GM12878 (cell line): ENCODE measurements around the gene NRAS. TPM values are rescaled to one million over a fixed set of nuclear protein-coding genes. Genes with fewer than 3 reads are reported as not detected.

Source experiments
- ATAC-seq: fragments of 200-7000 bp; cut with Tn5 transposase; 3 replicates; pipeline ENCODE4 v1.9.1; 2020; ENCODE audit warnings: mild to moderate bottlenecking, moderate library complexity
- BruUV-seq: library from RNA; stranded (reverse); fragments of 400-500 nt; replicated peaks from 2 replicates; lab custom pipeline; 2021; lab: Mats Ljungman, UMichigan
- CTCF ChIA-PET: fragments of 300-600 bp; sonication (Branson Sonifier 250); formaldehyde crosslinking; extraction: SDS; loops from one replicate; lab custom pipeline; 2021; ENCODE audit warnings: inconsistent platforms; lab: Yijun Ruan, JAX
- POLR2A ChIA-PET: fragments of 350-600 bp; formaldehyde crosslinking; extraction: SDS; loops from one replicate; lab custom pipeline; 2021; ENCODE audit warnings: inconsistent platforms; lab: Charles Lee
- RAD21 ChIA-PET: fragments of 300-600 bp; sonication (Branson Sonifier 250); formaldehyde crosslinking; loops from one replicate; lab custom pipeline; 2023; ENCODE audit warnings: antibody characterized with exemption; ENCODE audit not compliant: unreplicated experiment; lab: Charles Lee
- SMC1A ChIA-PET: fragments of 300-600 bp; sonication (Branson Sonifier 250); formaldehyde crosslinking; loops from one replicate; lab custom pipeline; 2023; ENCODE audit not compliant: unreplicated experiment, uncharacterized antibody; lab: Charles Lee
- DNase-seq: peaks from one replicate; pipeline ENCODE4 v3.0.0-alpha.2; 2011; ENCODE audit warnings: low read depth, low spot score
- FAIRE-seq: peaks from 3 replicates; lab custom pipeline; 2011; peaks lifted over from hg19 to GRCh38; lab: Jason Lieb, UNC
- H2AFZ ChIP-seq: 2 replicates; pipeline ENCODE4 v1.6.0; 2011; ENCODE audit warnings: low read depth, low read length, control low read depth; ENCODE audit not compliant: control insufficient read depth
- H3K27ac ChIP-seq: 2 replicates; pipeline ENCODE4 v1.5.1; 2011; ENCODE audit warnings: control low read depth; ENCODE audit not compliant: control insufficient read depth, insufficient read depth
- H3K27me3 ChIP-seq, 2 experiments: replicated peaks in 1 of 2; 2 replicates each; pipeline versions ENCODE4 v1.6.0 to v1.6.1; 2011; ENCODE audit warnings: low read length in 1 of 2; ENCODE audit not compliant: control insufficient read depth in 2 of 2, insufficient read depth in 2 of 2
- H3K36me3 ChIP-seq, 2 experiments: 2 replicates each; pipeline ENCODE4 v1.5.1; 2011; ENCODE audit warnings: low read length in 1 of 2; ENCODE audit not compliant: control insufficient read depth in 2 of 2, insufficient read depth in 2 of 2
- H3K4me1 ChIP-seq: 2 replicates; pipeline ENCODE4 v1.6.1; 2011; ENCODE audit warnings: mild to moderate bottlenecking, low read length, moderate library complexity, mixed read lengths; ENCODE audit not compliant: control insufficient read depth, insufficient read depth
- H3K4me2 ChIP-seq: 2 replicates; pipeline ENCODE4 v1.6.0; 2011; ENCODE audit warnings: control low read depth; ENCODE audit not compliant: control insufficient read depth, insufficient read depth
- H3K4me3 ChIP-seq: fragments of 200-600 bp; sonication (generic); 2 replicates; pipeline ENCODE4 v1.5.1; 2016
- H3K79me2 ChIP-seq: 2 replicates; pipeline ENCODE4 v1.6.0; 2011; ENCODE audit warnings: low read length; ENCODE audit not compliant: control insufficient read depth, insufficient read depth
- H3K9ac ChIP-seq: 2 replicates; pipeline ENCODE4 v1.8.0; 2011; ENCODE audit warnings: low read length, control low read depth, mixed read lengths; ENCODE audit not compliant: control insufficient read depth, insufficient read depth
- H3K9me3 ChIP-seq: replicated peaks from 3 replicates; pipeline ENCODE4 v1.5.1; 2011; ENCODE audit warnings: mild to moderate bottlenecking, low read length; ENCODE audit not compliant: control insufficient read depth, insufficient read depth
- H4K20me1 ChIP-seq: 2 replicates; pipeline ENCODE4 v1.6.0; 2011; ENCODE audit not compliant: control insufficient read depth, insufficient read depth
- CUX1 ChIP-seq: IDR thresholded peaks from 2 replicates; pipeline ENCODE4 v1.6.1; 2012; ENCODE audit warnings: improper control_type of control experiment, low read depth, low read length; ENCODE audit not compliant: insufficient replicate concordance
- FOXM1 ChIP-seq: IDR thresholded peaks from 2 replicates; pipeline ENCODE4 v1.6.1; 2012; ENCODE audit warnings: low read depth, mild to moderate bottlenecking, inconsistent platforms, low read length, moderate library complexity
- KAT2A ChIP-seq: conservative IDR thresholded peaks from 2 replicates; pipeline ENCODE4 v1.6.1; 2011; ENCODE audit warnings: low read depth, low read length; ENCODE audit not compliant: control insufficient read depth
- MXI1 ChIP-seq: fragments of 150-350 bp; IDR thresholded peaks from 2 replicates; pipeline ENCODE4 v1.6.1; 2011; ENCODE audit warnings: low read depth, mild to moderate bottlenecking, inconsistent platforms, low read length, improper control_type of control experiment
- NFXL1 ChIP-seq: fragments of 450-650 bp; IDR thresholded peaks from 2 replicates; pipeline ENCODE4 v1.6.1; 2017; ENCODE audit warnings: antibody characterized with exemption, mild to moderate bottlenecking, borderline replicate concordance
- RB1 ChIP-seq: fragments of 450-650 bp; formaldehyde crosslinking; IDR thresholded peaks from 2 replicates; pipeline ENCODE4 v1.6.1; 2017; ENCODE audit warnings: mild to moderate bottlenecking, borderline replicate concordance
- REST ChIP-seq: IDR thresholded peaks from 2 replicates; pipeline ENCODE4 v1.6.1; 2012; ENCODE audit warnings: mild to moderate bottlenecking, low read depth, low read length
- RUNX3 ChIP-seq: IDR thresholded peaks from 2 replicates; pipeline ENCODE4 v1.6.1; 2012; ENCODE audit warnings: low read length, inconsistent platforms
- STAT3 ChIP-seq: IDR thresholded peaks from 2 replicates; pipeline ENCODE4 v1.6.1; 2011; ENCODE audit warnings: low read depth, low read length, improper control_type of control experiment
- SUZ12 ChIP-seq: fragments of 200-600 bp; sonication (generic); IDR thresholded peaks from one replicate; pipeline ENCODE4 v1.6.1; 2018; ENCODE audit warnings: antibody characterized with exemption, mild to moderate bottlenecking; ENCODE audit not compliant: unreplicated experiment
- TARDBP ChIP-seq: IDR thresholded peaks from 2 replicates; pipeline ENCODE4 v1.6.1; 2016; ENCODE audit warnings: borderline replicate concordance
- ZNF592 ChIP-seq: fragments of 450-650 bp; IDR thresholded peaks from 2 replicates; pipeline ENCODE4 v1.6.1; 2017; ENCODE audit warnings: mild to moderate bottlenecking, moderate library complexity
- WGBS: methylation state at CpG from one replicate; pipeline ENCODE4 v1.1.6; 2016; ENCODE audit warnings: low lambda C conversion rate; ENCODE audit not compliant: insufficient replicate concordance, insufficient coverage; ENCODE audit errors: missing lambda C conversion rate; 5-methylcytosine and 5-hydroxymethylcytosine counted together
- in situ Hi-C: fragments of 300-500 bp; cut with MboI; formaldehyde crosslinking; loops from 9 replicates; pipeline ENCODE4 v1.14.3; 2018; ENCODE audit warnings: mixed read lengths
- intact Hi-C: fragments of 100-400 bp; cut with micrococcal nuclease; formaldehyde crosslinking; loops from one replicate; pipeline ENCODE4 v1.14.2; 2022; ENCODE audit not compliant: unreplicated experiment
- polyA plus RNA-seq, 11 experiments: library from polyadenylated mRNA; depleted of rRNA in 4 of 11; unstranded in 6 of 11; stranded (reverse) in 5 of 11; fragments of >200 nt; fragmentation: Nextera tagmentation in 4 of 11; fragmentation: Illumina TruSeq in 1 of 11; extraction: Ambion mirVana in 4 of 11; extraction: Trizol in 1 of 11; gene quantifications; 1 replicate in 1 of 11; 2 replicates in 10 of 11; pipeline versions ENCODE4 v1.2.1 to v1.2.3, GENCODE V29; 2011 to 2016; ENCODE audit warnings: inconsistent platforms in 2 of 11, missing spikeins in 2 of 11, low read depth in 1 of 11
- total RNA-seq, 4 experiments: library from RNA; depleted of rRNA in 3 of 4; stranded (reverse); fragments of >200 nt in 3 of 4; fragmentation: Illumina TruSeq in 1 of 4; extraction: Trizol in 1 of 4; gene quantifications; 2 replicates each; pipeline versions ENCODE4 v1.2.1 to v1.2.3, GENCODE V29; 2013 to 2021

Gene NRAS
- total and polyA plus RNA-seq, 10 of the 15 experiments (the other 5 are each of a cell fraction or from before 2014, with no cell fraction given) = 31.7 to 73.2 (median 66.2) TPM

DNA sequence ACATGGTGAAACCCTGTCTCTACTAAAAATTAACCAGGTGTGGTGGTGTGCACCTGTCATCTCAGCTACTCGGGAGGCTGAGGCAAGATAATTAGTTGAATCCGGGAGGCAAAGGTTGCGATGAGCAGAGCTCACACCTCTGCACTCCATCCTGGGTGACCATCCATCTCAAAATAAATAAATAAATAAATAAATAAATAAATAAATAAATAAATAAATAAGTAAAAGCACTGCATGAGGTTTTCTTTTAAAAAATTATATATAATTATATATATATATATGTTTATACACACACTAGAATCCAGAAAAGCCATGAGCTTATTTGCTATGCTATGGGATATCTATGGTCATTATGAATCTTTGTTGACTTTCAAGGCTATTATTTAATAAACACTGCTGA lies 23.6 kb downstream of the NRAS start:
- no TSS peak for BruUV-seq
- ChIA-PET SMC1A (interaction anchor here (1.0 to 1.5 kb wide), 2 partner anchors 19 to 345 kb away, joined by 3 read pairs; no protein-coding TSS in a partner anchor), POLR2A (no interaction called here), CTCF (interaction anchor here (0.9 to 1.8 kb wide), 2 partner anchors 24 to 27 kb away, joined by 3 to 4 read pairs; partner anchors contain the start of gene DENND2C), RAD21 (no interaction called here)
- DNase-seq (no peak), ATAC-seq (no peak), FAIRE-seq (no peak)
- Histone ChIP-seq H3K9ac (no peak overlapping the region), H4K20me1 (no peaks in the 10 kb centered on the region), H3K4me2 (no peak overlapping the region), H3K27me3 (no peaks in the 10 kb centered on the region), H3K36me3 (no peaks in the 10 kb centered on the region), H3K9me3 (no peaks in the 10 kb centered on the region), H3K27ac (no peak overlapping the region), H2AFZ (no peak overlapping the region), H3K79me2 (no peaks in the 10 kb centered on the region), H3K4me1 (no peaks in the 10 kb centered on the region), H3K4me3 (no peak overlapping the region)
- in situ Hi-C loops = no loop called here
- WGBS = 79% methylated on average over 3 of the region's 3 CpGs
- intact Hi-C loops = no loop called here
- TF ChIP-seq FOXM1 = no peak
- TF ChIP-seq RB1 = no peak
- TF ChIP-seq TARDBP = no peak
- TF ChIP-seq SUZ12 = no peak
- TF ChIP-seq KAT2A = no peak
- TF ChIP-seq MXI1 = no peak
- TF ChIP-seq NFXL1 = no peak
- no peak for TF ChIP-seq REST
- no peak for TF ChIP-seq ZNF592
- no peak for TF ChIP-seq STAT3
- no peak for TF ChIP-seq CUX1
- no peak for TF ChIP-seq RUNX3
